Kidney (tissue), 14 donors: ENCODE data around the gene NSMF. TPM values are rescaled to one million over a fixed set of nuclear protein-coding genes. Genes with fewer than 3 reads are reported as not detected.
A peak's percentile ranks its signal among the peaks of the same experiment; 100 is the strongest.

Source experiments
- DNase-seq, 5 donors: peaks; one replicate each; pipeline ENCODE4 v3.0.0-alpha.2; 2013 to 2020
- FAIRE-seq: peaks from 2 replicates; lab custom pipeline; 2012; peaks lifted over from hg19 to GRCh38; lab: Jason Lieb, UNC
- H3K27ac ChIP-seq, 2 donors: one replicate each; pipeline ENCODE4 v1.7.0; 2013; ENCODE audit warnings: low read depth in 2 of 2, low read length in 2 of 2, inconsistent platforms in 1 of 2
- H3K27me3 ChIP-seq: one replicate; pipeline ENCODE4 v1.7.1; 2013; ENCODE audit warnings: low read length, inconsistent platforms; ENCODE audit not compliant: control insufficient read depth, insufficient read depth
- H3K36me3 ChIP-seq, 3 donors: one replicate each; pipeline versions ENCODE4 v1.7.0 to v1.7.1; 2013; ENCODE audit warnings: low read length in 3 of 3, control low read depth in 1 of 3, inconsistent platforms in 1 of 3; ENCODE audit not compliant: insufficient read depth in 3 of 3, control insufficient read depth in 2 of 3
- H3K4me1 ChIP-seq, 3 donors: one replicate each; pipeline versions ENCODE4 v1.7.0 to v1.7.1; 2013; ENCODE audit warnings: low read length in 3 of 3, inconsistent platforms in 1 of 3, low read depth in 1 of 3; ENCODE audit not compliant: control insufficient read depth in 2 of 3, insufficient read depth in 2 of 3
- H3K4me3 ChIP-seq, 3 donors: one replicate each; pipeline versions ENCODE4 v1.7.0 to v1.8.1; 2013; ENCODE audit warnings: low read length in 3 of 3, control low read depth in 1 of 3, inconsistent platforms in 1 of 3
- H3K9ac ChIP-seq, 3 donors: one replicate each; pipeline versions ENCODE4 v1.7.0 to v1.7.1; 2013; ENCODE audit warnings: low read length in 3 of 3, control low read depth in 1 of 3, inconsistent platforms in 1 of 3
- H3K9me3 ChIP-seq, 3 donors: one replicate each; pipeline versions ENCODE4 v1.7.0 to v1.7.1; 2013; ENCODE audit warnings: low read length in 3 of 3, control low read depth in 1 of 3, inconsistent platforms in 1 of 3; ENCODE audit not compliant: control insufficient read depth in 2 of 3, insufficient read depth in 1 of 3
- CTCF ChIP-seq: IDR thresholded peaks from 3 replicates; pipeline ENCODE4 v1.5.1; 2012; ENCODE audit warnings: mild to moderate bottlenecking, moderate library complexity, borderline replicate concordance; ENCODE audit not compliant: insufficient read depth; ENCODE audit errors: extremely low read depth
- intact Hi-C: fragments of 100-400 bp; cut with DNase I; formaldehyde crosslinking; loops from one replicate; pipeline ENCODE4 v1.11.1; 2022
- polyA plus RNA-seq: library from polyadenylated mRNA; stranded (reverse); fragments of 350-450 nt; fragmentation: Illumina TruSeq; extraction: RNeasy Lipid Tissue Mini Kit (QIAGEN cat#74804); gene quantifications from one replicate; pipeline ENCODE4 v1.2.3, GENCODE V29; 2014; ENCODE audit warnings: low read depth, low replicate concordance; ENCODE audit not compliant: insufficient read depth
- total RNA-seq: library from RNA; stranded (reverse); fragmentation: NEBNext Ultra II Directional; extraction: Animal tissue kit (Norgen Biotek cat#: 25700); gene quantifications from one replicate; pipeline ENCODE4 v1.2.1, GENCODE V29; 2021
- donor health status: control.
- donor health status: control.
- donor health status: control.
- donor health status: control.
- donor health status: control.
- donor health status: DM: yes; HTN: yes; CAD: no.
- donor health status: Normal renal cell carcinoma (clear cell type).

The NSMF gene
- total and polyA plus RNA-seq, 2 donors from 2014 or later: 32.7 to 49.5 TPM

GRCh38 chr9:137435381-137435891 is 23.7 kb downstream of the NSMF start:
- Histone ChIP-seq H3K36me3 (no peaks in the 10 kb centered on the region), H3K9ac (peak overlapping the region in 1 of 3 donors; percentile 51), H3K9me3 (no peaks in the 10 kb centered on the region), H3K4me3 (no peak overlapping the region), H3K4me1 (peaks cover 0 to 7% (median 0%) of the 10 kb centered on the region in 3 donors), H3K27me3 (no peaks in the 10 kb centered on the region), H3K27ac (peak overlapping the region; percentile 61 to 71)
- FAIRE-seq: no peak
- intact Hi-C loops: no loop called here
- TF ChIP-seq CTCF: no peak
- DNase-seq: peak in 1 of 5 donors; percentile 80

GRCh38 chr9:137434498-137435380 is 24.4 kb downstream of the NSMF start:
- no peak overlapping the region for H3K4me3 ChIP-seq
- H3K27me3 ChIP-seq: no peaks in the 10 kb centered on the region
- H3K36me3 ChIP-seq: no peaks in the 10 kb centered on the region
- H3K9ac ChIP-seq: no peak overlapping the region
- peak in 1 of 5 donors; percentile 81 for DNase-seq
- intact Hi-C loops: no loop called here
- no peak for TF ChIP-seq CTCF
- FAIRE-seq: no peak
- peaks cover 0 to 7% (median 0%) of the 10 kb centered on the region in 3 donors for H3K4me1 ChIP-seq
- no peak overlapping the region for H3K27ac ChIP-seq
- H3K9me3 ChIP-seq: no peaks in the 10 kb centered on the region

- H3K36me3 ChIP-seq: no peaks in the 10 kb centered on the region
- H3K9me3 ChIP-seq: no peaks in the 10 kb centered on the region
- FAIRE-seq (no peak), DNase-seq (no peak)
- H3K27ac ChIP-seq: no peak overlapping the region
- intact Hi-C loops: no loop called here
- peaks cover 0 to 7% (median 0%) of the 10 kb centered on the region in 3 donors for H3K4me1 ChIP-seq
- no peaks in the 10 kb centered on the region for H3K27me3 ChIP-seq
- H3K9ac ChIP-seq: no peak overlapping the region
- no peak for TF ChIP-seq CTCF
- no peak overlapping the region for H3K4me3 ChIP-seq
Measured at GRCh38 chr9:137433916-137434431, 25.2 kb downstream of the NSMF start.
